CD4-positive, CD25-positive, alpha-beta regulatory T cell (primary cell): Measurements from ENCODE around the gene TMEM147. TPM values are rescaled to one million over a fixed set of nuclear protein-coding genes. Genes with fewer than 3 reads are reported as not detected.
A peak's percentile ranks its signal among the peaks of the same experiment; 100 is the strongest.

Experiments
- ATAC-seq, 2 donors: fragments of 150-1000 bp; cut with Tn5 transposase; one replicate each; pipeline ENCODE4 v1.10.0; 2021; ENCODE audit warnings: low read depth in 2 of 2, moderate number of reproducible peaks in 2 of 2, moderate library complexity in 1 of 2
- DNase-seq, 3 donors: peaks; one replicate each; pipeline versions ENCODE4 v3.0.0 to v3.0.0-alpha.2; 2012 to 2022; ENCODE audit warnings: mixed read lengths in 1 of 3
- H3K27ac ChIP-seq: one replicate; pipeline ENCODE4 v1.7.0; 2013; ENCODE audit warnings: mild to moderate bottlenecking, low read length; ENCODE audit not compliant: insufficient read depth, poor library complexity, severe bottlenecking
- H3K27me3 ChIP-seq: one replicate; pipeline ENCODE4 v1.7.0; 2013; ENCODE audit warnings: low read length; ENCODE audit not compliant: control insufficient read depth, insufficient read depth
- H3K36me3 ChIP-seq: one replicate; pipeline ENCODE4 v1.7.0; 2013; ENCODE audit warnings: mild to moderate bottlenecking, low read length, moderate library complexity; ENCODE audit not compliant: control insufficient read depth, insufficient read depth
- H3K4me1 ChIP-seq: 2 replicates; pipeline ENCODE4 v1.7.0; 2013; ENCODE audit warnings: mild to moderate bottlenecking, low read length; ENCODE audit not compliant: insufficient read depth, control insufficient read depth, poor library complexity, severe bottlenecking
- H3K4me3 ChIP-seq: one replicate; pipeline ENCODE4 v1.7.0; 2013; ENCODE audit warnings: low read depth, mild to moderate bottlenecking, low read length, moderate library complexity
- H3K9me3 ChIP-seq, 2 experiments: 1 replicate in 1 of 2; 2 replicates in 1 of 2; pipeline ENCODE4 v1.7.0; 2013; ENCODE audit warnings: low read length in 2 of 2, mild to moderate bottlenecking in 1 of 2, moderate library complexity in 1 of 2; ENCODE audit not compliant: control insufficient read depth in 2 of 2
- H3K27ac Mint-ChIP-seq, 3 donors: one replicate each; pipeline ENCODE4 v1.8.0; 2020 to 2022; ENCODE audit warnings: mild to moderate bottlenecking in 3 of 3, mixed read lengths in 3 of 3, moderate library complexity in 2 of 3
- H3K27me3 Mint-ChIP-seq: one replicate; pipeline ENCODE4 v1.8.0; 2022; ENCODE audit warnings: mild to moderate bottlenecking, mixed read lengths
- H3K36me3 Mint-ChIP-seq: one replicate; pipeline ENCODE4 v1.8.0; 2020; ENCODE audit warnings: mixed read lengths
- H3K4me1 Mint-ChIP-seq, 4 donors: one replicate each; pipeline ENCODE4 v1.8.0; 2020 to 2022; ENCODE audit warnings: mixed read lengths in 4 of 4, mild to moderate bottlenecking in 1 of 4
- H3K4me3 Mint-ChIP-seq, 4 donors: one replicate each; pipeline ENCODE4 v1.8.0; 2020 to 2022; ENCODE audit warnings: mild to moderate bottlenecking in 4 of 4, mixed read lengths in 4 of 4, moderate library complexity in 3 of 4
- H3K9me3 Mint-ChIP-seq, 7 donors: one replicate each; pipeline ENCODE4 v1.8.0; 2020 to 2022; ENCODE audit warnings: mixed read lengths in 7 of 7, mild to moderate bottlenecking in 3 of 7, moderate library complexity in 2 of 7
- polyA plus RNA-seq, 4 donors: library from polyadenylated mRNA; unstranded; fragments of 300-500 nt; fragmentation: Illumina TruSeq; gene quantifications; one replicate each; pipeline ENCODE4 v1.2.3, GENCODE V29; 2021
- total RNA-seq: library from RNA; stranded (reverse); gene quantifications from one replicate; pipeline ENCODE4 v1.2.3, GENCODE V29; 2022

TMEM147 gene
- total and polyA plus RNA-seq, 5 donors from 2014 or later: 37.1 to 179 (median 160) TPM

DNA sequence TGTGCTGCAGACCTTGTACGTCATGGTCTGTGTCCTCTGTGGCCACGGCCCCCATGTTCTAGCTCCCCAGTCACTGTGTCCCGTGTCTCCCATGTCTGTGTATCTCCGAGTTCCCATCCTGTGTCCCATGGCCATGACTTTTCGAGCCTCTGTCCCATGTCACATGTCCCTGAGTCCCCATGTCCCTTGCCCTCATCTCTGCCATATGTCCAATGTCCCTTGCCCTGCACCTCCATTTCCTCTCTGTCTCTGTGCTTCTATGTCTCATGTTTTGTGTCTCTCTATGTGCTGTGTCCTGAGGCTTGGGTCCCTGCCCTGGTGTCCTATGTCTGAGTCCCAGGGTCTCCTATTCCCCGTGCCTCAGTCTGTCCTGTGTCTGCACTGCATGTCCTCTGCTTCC is 16.0 kb downstream of the TMEM147 start:
- ATAC-seq: no peak
- peaks cover 2% of the 10 kb centered on the region for H3K27me3 ChIP-seq
- H3K27ac ChIP-seq: no peak overlapping the region
- H3K4me3 Mint-ChIP-seq: peak overlapping the region in 1 of 4 donors; percentile 17
- H3K36me3 Mint-ChIP-seq: no peaks in the 10 kb centered on the region
- H3K4me3 ChIP-seq: no peak overlapping the region
- no peak for DNase-seq
- H3K4me1 ChIP-seq: peaks cover 15% of the 10 kb centered on the region
- no peaks in the 10 kb centered on the region for H3K36me3 ChIP-seq
- peaks cover 27% of the 10 kb centered on the region for H3K27me3 Mint-ChIP-seq
- peaks cover 0 to 17% (median 3%) of the 10 kb centered on the region in 4 donors for H3K4me1 Mint-ChIP-seq
- H3K27ac Mint-ChIP-seq: no peak overlapping the region
- no peaks in the 10 kb centered on the region for H3K9me3 ChIP-seq
- no peaks in the 10 kb centered on the region for H3K9me3 Mint-ChIP-seq

DNA sequence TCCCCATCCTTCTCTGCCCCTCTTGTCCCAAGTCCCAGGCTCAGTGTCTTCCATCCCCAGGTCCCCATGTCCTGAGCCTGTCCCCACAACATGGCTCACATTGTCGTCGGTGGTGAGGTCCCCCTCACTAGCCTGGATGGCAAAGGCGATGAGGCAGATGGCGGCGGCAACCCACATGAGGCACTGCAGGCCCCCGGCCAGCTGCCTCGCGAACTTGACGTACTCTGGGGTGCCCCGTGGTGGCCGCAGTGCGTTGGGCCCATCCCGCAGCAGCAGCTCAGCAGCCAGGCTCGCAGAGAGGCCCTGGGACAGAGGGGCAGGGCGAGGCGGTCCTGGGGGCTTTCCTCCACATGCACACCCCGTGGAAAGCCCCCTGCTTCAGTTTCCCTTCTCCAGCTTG is 16.9 kb downstream of the TMEM147 start:
- Histone ChIP-seq H3K4me1 (peaks cover 15% of the 10 kb centered on the region), H3K27me3 (peaks cover 2% of the 10 kb centered on the region), H3K4me3 (no peak overlapping the region), H3K36me3 (no peaks in the 10 kb centered on the region), H3K9me3 (no peaks in the 10 kb centered on the region), H3K27ac (no peak overlapping the region)
- ATAC-seq: no peak
- H3K4me1 Mint-ChIP-seq: peaks cover 0 to 14% (median 2%) of the 10 kb centered on the region in 4 donors
- H3K9me3 Mint-ChIP-seq: no peaks in the 10 kb centered on the region
- H3K27ac Mint-ChIP-seq: no peak overlapping the region
- DNase-seq: no peak
- no peak overlapping the region for H3K4me3 Mint-ChIP-seq
- no peaks in the 10 kb centered on the region for H3K36me3 Mint-ChIP-seq
- peaks cover 31% of the 10 kb centered on the region for H3K27me3 Mint-ChIP-seq

DNA sequence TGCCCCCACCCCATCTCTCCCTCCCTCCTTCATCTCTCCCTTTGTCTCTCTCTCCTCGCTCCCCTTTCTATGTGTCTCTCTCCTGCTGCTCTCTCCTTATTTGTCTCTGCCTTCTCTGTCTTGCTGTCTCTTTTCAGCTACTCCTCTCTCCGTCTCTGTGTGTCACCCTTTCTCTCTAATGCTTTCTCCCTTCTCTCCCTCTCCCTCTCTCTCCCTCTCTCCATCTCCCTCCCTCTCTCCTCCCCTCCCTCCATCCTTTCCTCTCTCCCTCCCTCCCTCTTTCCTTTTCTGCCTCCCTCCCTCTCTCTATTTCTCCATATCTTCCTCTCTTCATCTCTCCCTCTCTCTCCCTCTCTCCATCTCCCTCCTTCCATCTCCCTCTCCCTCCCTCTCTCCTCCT is 17.4 kb downstream of the TMEM147 start:
- Mint-ChIP-seq H3K27ac (no peak overlapping the region), H3K27me3 (peaks cover 31% of the 10 kb centered on the region), H3K9me3 (no peaks in the 10 kb centered on the region), H3K4me1 (peaks cover 0 to 12% (median 2%) of the 10 kb centered on the region in 4 donors), H3K36me3 (no peaks in the 10 kb centered on the region), H3K4me3 (no peak overlapping the region)
- ATAC-seq (no peak), DNase-seq (no peak)
- Histone ChIP-seq H3K9me3 (no peaks in the 10 kb centered on the region), H3K27ac (no peak overlapping the region), H3K36me3 (no peaks in the 10 kb centered on the region), H3K4me3 (no peak overlapping the region), H3K4me1 (peaks cover 12% of the 10 kb centered on the region), H3K27me3 (peaks cover 2% of the 10 kb centered on the region)

DNA sequence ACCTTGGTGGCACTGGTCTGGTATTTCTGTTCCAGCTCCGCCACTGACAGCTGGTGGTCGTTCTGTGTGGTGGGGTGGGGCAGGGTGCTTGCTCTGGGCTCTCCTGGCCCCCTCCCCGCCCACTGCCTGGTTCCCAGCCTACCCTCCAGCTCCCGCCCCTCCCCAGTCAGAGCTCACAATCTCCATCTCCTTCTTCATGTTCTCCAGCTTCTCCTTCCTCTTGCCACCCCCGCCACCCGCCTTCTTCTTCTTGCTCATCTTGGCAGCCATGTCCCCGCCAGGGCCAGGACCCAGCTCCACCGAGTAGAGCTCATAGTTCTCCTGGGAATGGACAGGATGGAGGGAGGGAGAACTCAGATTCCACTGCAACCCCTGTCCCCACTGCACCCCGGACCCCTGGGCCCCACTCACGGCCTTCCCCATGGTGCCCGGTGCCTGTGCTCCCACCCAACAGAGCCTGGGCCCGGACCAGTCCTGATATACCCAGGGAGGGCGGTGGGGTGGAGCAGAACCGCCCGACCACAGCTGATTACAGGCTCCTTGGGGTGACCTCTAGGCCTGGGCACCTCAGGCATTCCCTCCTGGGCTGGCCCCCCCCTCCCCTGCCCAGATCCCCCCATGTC is 17.9 kb downstream of the TMEM147 start, which contains the start of gene ATP4A:
ATP4A (minus strand) TSS at position 452 of the 623 bp plus-strand sequence; CDS start at position 423, 29 bp downstream.
- Mint-ChIP-seq H3K9me3 (no peaks in the 10 kb centered on the region), H3K36me3 (no peaks in the 10 kb centered on the region), H3K4me3 (no peak within 1 kb of the TSS), H3K27me3 (peaks cover 31% of the 10 kb centered on the region), H3K4me1 (peaks cover 0 to 10% (median 2%) of the 10 kb centered on the region in 4 donors), H3K27ac (no peak within 1 kb of the TSS)
- no peak for DNase-seq
- Histone ChIP-seq H3K4me3 (no peak within 1 kb of the TSS), H3K36me3 (no peaks in the 10 kb centered on the region), H3K27ac (no peak within 1 kb of the TSS), H3K9me3 (no peaks in the 10 kb centered on the region), H3K4me1 (peaks cover 7% of the 10 kb centered on the region), H3K27me3 (peaks cover 2% of the 10 kb centered on the region)
- ATAC-seq: no peak

DNA sequence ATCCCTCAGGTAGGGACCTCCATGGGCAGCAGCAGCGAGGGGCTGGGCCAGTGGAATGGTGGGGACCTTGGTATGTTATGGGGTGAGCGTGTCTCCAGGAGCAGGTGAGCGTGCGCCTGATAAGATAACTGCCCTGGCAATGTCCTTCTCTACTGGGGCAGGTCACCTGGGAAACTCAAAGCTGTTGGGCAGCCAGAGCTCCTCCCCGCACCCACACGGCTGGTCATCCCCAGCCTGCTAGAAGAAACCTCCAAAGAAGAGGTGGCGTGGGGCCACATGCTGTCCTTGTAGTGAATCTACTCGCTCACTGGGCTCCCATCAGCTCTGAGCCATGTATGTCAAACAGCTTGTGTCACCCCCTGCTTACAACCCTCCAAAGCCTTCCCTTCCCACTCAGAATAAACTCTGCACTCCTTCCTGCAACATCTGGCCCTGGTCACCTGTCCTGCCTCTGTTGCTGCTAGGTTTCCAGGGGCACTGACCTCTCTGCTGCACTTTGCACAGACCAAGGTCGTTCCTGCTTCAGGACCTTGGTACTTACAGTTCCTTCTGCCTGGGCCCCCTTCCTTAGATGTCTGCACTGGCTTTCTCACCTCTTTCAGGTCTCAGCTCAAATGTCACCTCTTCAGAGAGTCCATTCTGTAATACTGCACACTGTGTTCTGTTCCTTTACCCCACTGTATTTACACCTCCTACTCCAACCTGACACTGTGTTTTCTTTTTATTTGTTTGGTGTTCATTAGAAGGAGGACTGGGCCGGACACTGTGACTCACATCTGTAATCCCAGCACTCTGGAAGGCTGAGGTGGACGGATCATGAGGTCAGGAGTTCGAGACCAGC is 19.8 kb downstream of the TMEM147 start:
- DNase-seq (no peak), ATAC-seq (no peak)
- Histone ChIP-seq H3K9me3 (no peaks in the 10 kb centered on the region), H3K27me3 (peaks cover 2% of the 10 kb centered on the region), H3K4me3 (no peak overlapping the region), H3K36me3 (no peaks in the 10 kb centered on the region), H3K27ac (no peak overlapping the region), H3K4me1 (no peaks in the 10 kb centered on the region)
- Mint-ChIP-seq H3K36me3 (no peaks in the 10 kb centered on the region), H3K4me1 (peaks cover 0 to 5% (median 2%) of the 10 kb centered on the region in 4 donors), H3K9me3 (no peaks in the 10 kb centered on the region), H3K27me3 (peaks cover 39% of the 10 kb centered on the region), H3K27ac (no peak overlapping the region), H3K4me3 (no peak overlapping the region)

DNA sequence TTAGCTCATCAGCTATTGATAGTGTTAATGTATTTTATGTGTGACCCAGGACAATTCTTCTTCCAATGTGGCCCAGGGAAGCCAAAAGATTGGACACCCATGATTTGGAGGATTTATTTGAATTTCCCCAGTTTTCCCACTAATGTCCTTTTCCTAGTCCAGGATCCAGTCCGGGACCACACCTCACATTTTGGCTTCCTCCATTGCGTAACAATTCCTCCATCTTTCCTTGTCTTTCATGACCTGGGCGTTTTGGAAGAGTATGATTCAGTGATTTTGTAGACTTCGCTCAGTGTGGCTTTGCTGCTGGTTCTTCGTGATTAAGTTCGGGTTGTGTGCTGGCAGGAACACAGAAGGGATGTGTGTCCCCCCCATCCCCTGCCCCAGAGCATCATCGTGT is 21.3 kb downstream of the TMEM147 start:
- Histone ChIP-seq H3K36me3 (no peaks in the 10 kb centered on the region), H3K27me3 (peaks cover 2% of the 10 kb centered on the region), H3K27ac (no peak overlapping the region), H3K9me3 (no peaks in the 10 kb centered on the region), H3K4me1 (no peaks in the 10 kb centered on the region), H3K4me3 (no peak overlapping the region)
- no peaks in the 10 kb centered on the region for H3K4me1 Mint-ChIP-seq
- H3K36me3 Mint-ChIP-seq: no peaks in the 10 kb centered on the region
- no peaks in the 10 kb centered on the region for H3K9me3 Mint-ChIP-seq
- no peak overlapping the region for H3K27ac Mint-ChIP-seq
- no peak overlapping the region for H3K4me3 Mint-ChIP-seq
- DNase-seq: no peak
- ATAC-seq: no peak
- H3K27me3 Mint-ChIP-seq: peaks cover 35% of the 10 kb centered on the region

DNA sequence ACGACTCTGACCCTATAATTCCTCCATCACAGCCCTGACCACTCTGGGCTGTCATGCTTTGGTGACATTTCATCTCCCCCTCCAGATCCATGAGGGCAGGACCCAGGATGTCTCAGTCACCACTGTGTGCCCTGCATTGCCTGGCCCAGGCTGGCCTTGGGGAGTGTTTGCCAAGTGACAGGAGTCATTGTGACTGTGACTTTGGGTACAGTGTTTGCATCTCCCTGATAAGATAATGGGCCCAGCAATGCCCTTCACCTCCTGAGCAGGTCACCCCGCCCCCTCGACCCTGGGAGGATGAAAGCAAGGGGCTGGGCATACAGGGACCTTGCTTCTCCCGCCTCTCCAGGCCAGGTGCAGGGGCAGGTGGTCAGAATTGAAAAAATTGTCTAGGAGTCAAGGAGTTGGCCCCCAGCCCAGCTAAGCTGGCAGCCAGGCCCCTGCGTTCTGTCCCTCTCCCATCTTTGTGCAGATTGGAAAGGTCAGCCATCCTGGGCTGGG is 23.9 kb downstream of the TMEM147 start:
- H3K9me3 Mint-ChIP-seq: peaks cover 0 to 1% (median 0%) of the 10 kb centered on the region in 7 donors
- H3K27me3 Mint-ChIP-seq: peaks cover 28% of the 10 kb centered on the region
- Histone ChIP-seq H3K4me3 (no peak overlapping the region), H3K36me3 (no peaks in the 10 kb centered on the region), H3K27ac (no peak overlapping the region), H3K27me3 (peaks cover 2% of the 10 kb centered on the region), H3K4me1 (no peaks in the 10 kb centered on the region), H3K9me3 (no peaks in the 10 kb centered on the region)
- no peaks in the 10 kb centered on the region for H3K36me3 Mint-ChIP-seq
- no peaks in the 10 kb centered on the region for H3K4me1 Mint-ChIP-seq
- no peak for DNase-seq
- H3K4me3 Mint-ChIP-seq: no peak overlapping the region
- ATAC-seq: no peak
- H3K27ac Mint-ChIP-seq: no peak overlapping the region
